Endothelial cell of umbilical vein (primary cell): Measurements from ENCODE around the gene NPTX2. TPM values are rescaled to one million over a fixed set of nuclear protein-coding genes. Genes with fewer than 3 reads are reported as not detected.

ENCODE experiments used
- polyA plus RNA-seq, 4 experiments: library from polyadenylated mRNA; depleted of rRNA in 3 of 4; stranded (reverse) in 3 of 4; unstranded in 1 of 4; fragments of >200 nt; gene quantifications; 2 replicates each; pipeline versions ENCODE4 v1.2.1 to v1.2.3, GENCODE V29; 2011 to 2012; ENCODE audit warnings: missing spikeins in 1 of 4
- total RNA-seq: library from RNA; stranded (reverse); gene quantifications from 2 replicates; pipeline ENCODE4 v1.2.3, GENCODE V29; 2021

The NPTX2 gene
- total and polyA plus RNA-seq, 2 donors (not counting 3 experiments of a cell fraction or from before 2014, with no cell fraction given), result 0.15 to 0.53 TPM

Other genes starting within 250 kb of the NPTX2 start
- 1.1 and 1.2 TPM in 2 replicates for gene BAIAP2L1, start 216.2 kb upstream of the NPTX2 start, total RNA-seq
- 0.32 and 0.35 TPM in 2 replicates for gene BAIAP2L1, start 216.2 kb upstream of the NPTX2 start, polyA plus RNA-seq